MM.1S (cell line): ENCODE results near the gene DCBLD2.

Experiments
- DNase-seq: peaks from one replicate; pipeline ENCODE4 v3.0.0-alpha.2; 2015
- H2AFZ ChIP-seq: fragments of 300-600 bp; sonication (generic); 2 replicates; pipeline ENCODE4 v1.6.0; 2016; ENCODE audit warnings: antibody characterized with exemption, low read length
- H3F3A ChIP-seq: fragments of 300-600 bp; sonication (generic); 2 replicates; pipeline ENCODE4 v1.6.1; 2016; ENCODE audit warnings: mild to moderate bottlenecking, antibody characterized with exemption, low read length, moderate library complexity, mixed read lengths; ENCODE audit not compliant: insufficient read depth
- H3K27ac ChIP-seq: fragments of 300-600 bp; sonication (generic); 2 replicates; pipeline ENCODE4 v1.5.1; 2016; ENCODE audit warnings: mild to moderate bottlenecking, low read length
- H3K27me3 ChIP-seq: fragments of 300-600 bp; sonication (generic); replicated peaks from 2 replicates; pipeline ENCODE4 v1.6.0; 2016; ENCODE audit warnings: low read length; ENCODE audit not compliant: insufficient read depth
- H3K36me3 ChIP-seq: fragments of 300-600 bp; sonication (generic); replicated peaks from 2 replicates; pipeline ENCODE4 v1.6.1; 2016; ENCODE audit warnings: mild to moderate bottlenecking, low read length, mixed read lengths; ENCODE audit not compliant: insufficient read depth
- H3K4me1 ChIP-seq: fragments of 300-600 bp; sonication (generic); 2 replicates; pipeline ENCODE4 v1.6.1; 2016; ENCODE audit warnings: low read length, mixed read lengths
- H3K4me2 ChIP-seq: fragments of 300-600 bp; sonication (generic); 2 replicates; pipeline ENCODE4 v1.6.0; 2016; ENCODE audit warnings: low read depth, low read length
- H3K4me3 ChIP-seq: fragments of 300-600 bp; sonication (generic); 2 replicates; pipeline ENCODE4 v1.5.1; 2016; ENCODE audit warnings: low read length, mixed read lengths
- H3K79me2 ChIP-seq: fragments of 300-600 bp; sonication (generic); 2 replicates; pipeline ENCODE4 v1.6.1; 2016; ENCODE audit warnings: mixed run types, low read length, mixed read lengths
- H3K9ac ChIP-seq: fragments of 300-600 bp; sonication (generic); 2 replicates; pipeline ENCODE4 v1.6.1; 2016; ENCODE audit warnings: low read length, mixed read lengths
- H3K9me2 ChIP-seq: fragments of 300-600 bp; sonication (generic); replicated peaks from 2 replicates; pipeline ENCODE4 v1.6.1; 2016; ENCODE audit warnings: mild to moderate bottlenecking, low read length, mixed read lengths; ENCODE audit not compliant: insufficient read depth
- H3K9me3 ChIP-seq: fragments of 300-600 bp; sonication (generic); replicated peaks from 2 replicates; pipeline ENCODE4 v1.6.1; 2016; ENCODE audit warnings: mild to moderate bottlenecking, low read length, mixed read lengths; ENCODE audit not compliant: insufficient read depth
- H4K20me1 ChIP-seq: fragments of 300-600 bp; sonication (generic); 2 replicates; pipeline ENCODE4 v1.6.1; 2016; ENCODE audit warnings: mild to moderate bottlenecking, low read length, moderate library complexity, mixed read lengths; ENCODE audit not compliant: insufficient read depth
- CTCF ChIP-seq: fragments of 300-600 bp; sonication (generic); IDR thresholded peaks from 2 replicates; pipeline ENCODE4 v1.5.1; 2016; ENCODE audit warnings: antibody characterized with exemption, low read length, mixed read lengths
- EZH2 ChIP-seq: fragments of 300-600 bp; sonication (generic); optimal IDR thresholded peaks from 2 replicates; pipeline ENCODE3; 2017; ENCODE audit warnings: low read depth, mild to moderate bottlenecking, antibody characterized with exemption, low read length, mixed read lengths
- EZH2phosphoT487 ChIP-seq: fragments of 300-600 bp; sonication (generic); IDR thresholded peaks from 2 replicates; pipeline ENCODE4 v1.6.1; 2018; ENCODE audit warnings: antibody characterized with exemption, low read length

The DCBLD2 gene

GRCh38 chr3:98754483-98754882 is 147.0 kb downstream of the DCBLD2 start:
- Histone ChIP-seq H3K4me3 (no peak overlapping the region), H3K27ac (peak overlapping the region; percentile 54; the same call in 1 of the 2 replicates), H3K4me1 (peaks cover 83% of the 10 kb centered on the region), H4K20me1 (no peaks in the 10 kb centered on the region; the same call in 1 of the 2 replicates), H3K9me2 (no peaks in the 10 kb centered on the region), H2AFZ (no peak overlapping the region), H3K9ac (peak overlapping the region; percentile 20; the same call in 1 of the 2 replicates), H3K27me3 (no peaks in the 10 kb centered on the region), H3K36me3 (peaks cover 4% of the 10 kb centered on the region; the same call in 1 of the 2 replicates), H3K79me2 (peaks cover 98% of the 10 kb centered on the region), H3K4me2 (peak overlapping the region; percentile 52; the same call in 1 of the 2 replicates), H3F3A (peaks cover 48% of the 10 kb centered on the region), H3K9me3 (no peaks in the 10 kb centered on the region)
- no peak for DNase-seq
- TF ChIP-seq EZH2phosphoT487 = no peak
- no peak for TF ChIP-seq EZH2
- no peak for TF ChIP-seq CTCF

GRCh38 chr3:98750276-98750919 is 151.1 kb downstream of the DCBLD2 start:
- Histone ChIP-seq H3K4me2 (no peak overlapping the region; the same call in 1 of the 2 replicates), H3K4me3 (no peak overlapping the region), H3K27ac (no peak overlapping the region), H3K27me3 (no peaks in the 10 kb centered on the region), H3K9ac (no peak overlapping the region), H3K4me1 (peaks cover 76% of the 10 kb centered on the region), H4K20me1 (peaks cover 14% of the 10 kb centered on the region), H3K9me3 (no peaks in the 10 kb centered on the region), H3F3A (peaks cover 38% of the 10 kb centered on the region), H2AFZ (no peak overlapping the region), H3K9me2 (no peaks in the 10 kb centered on the region), H3K36me3 (no peaks in the 10 kb centered on the region), H3K79me2 (peaks cover 97% of the 10 kb centered on the region)
- no peak for TF ChIP-seq EZH2phosphoT487
- no peak for TF ChIP-seq CTCF
- TF ChIP-seq EZH2 = no peak
- DNase-seq = no peak

DNA sequence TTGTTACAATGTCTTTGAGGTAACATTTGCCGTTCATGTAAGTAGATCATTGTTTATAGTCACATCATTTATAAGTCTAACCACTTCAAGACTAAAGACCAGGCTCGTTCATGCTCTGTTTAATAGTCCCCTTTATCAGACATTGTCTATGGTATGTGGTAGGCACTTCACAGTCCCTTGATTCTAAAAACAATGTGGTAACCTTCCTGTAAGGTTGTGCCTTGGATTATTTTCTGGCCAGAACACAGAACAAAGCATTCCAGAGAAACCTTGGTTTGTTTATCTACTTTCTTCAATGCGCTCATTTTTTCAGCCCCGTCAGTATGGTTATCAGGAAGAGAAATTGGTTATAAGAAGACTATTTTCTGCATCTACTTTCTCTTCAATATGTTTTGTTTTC is 154.6 kb downstream of the DCBLD2 start:
- H3K4me1 ChIP-seq = peaks cover 83% of the 10 kb centered on the region
- H3K27ac ChIP-seq = no peak overlapping the region
- H3K4me3 ChIP-seq = no peak overlapping the region
- no peak for DNase-seq
- H3K4me2 ChIP-seq = no peak overlapping the region
- H3K36me3 ChIP-seq = no peaks in the 10 kb centered on the region
- peaks cover 44% of the 10 kb centered on the region for H3F3A ChIP-seq
- peaks cover 14% of the 10 kb centered on the region for H4K20me1 ChIP-seq
- H3K9me2 ChIP-seq = no peaks in the 10 kb centered on the region
- no peak for TF ChIP-seq EZH2
- TF ChIP-seq EZH2phosphoT487 = no peak
- no peak for TF ChIP-seq CTCF
- no peak overlapping the region for H3K9ac ChIP-seq
- no peaks in the 10 kb centered on the region for H3K9me3 ChIP-seq
- no peaks in the 10 kb centered on the region for H3K27me3 ChIP-seq
- no peak overlapping the region for H2AFZ ChIP-seq
- H3K79me2 ChIP-seq = peaks cover 97% of the 10 kb centered on the region
